GM18873 (cell line): ENCODE results near the gene BIRC7.

Source experiments
- ATAC-seq: cut with Tn5 transposase; IDR thresholded peaks from one replicate; pipeline ENCODE4 v1.9.1; 2021; ENCODE audit warnings: mild to moderate bottlenecking, moderate library complexity, moderate number of reproducible peaks; ENCODE audit not compliant: unreplicated experiment, low FRiP score

The BIRC7 gene

DNA sequence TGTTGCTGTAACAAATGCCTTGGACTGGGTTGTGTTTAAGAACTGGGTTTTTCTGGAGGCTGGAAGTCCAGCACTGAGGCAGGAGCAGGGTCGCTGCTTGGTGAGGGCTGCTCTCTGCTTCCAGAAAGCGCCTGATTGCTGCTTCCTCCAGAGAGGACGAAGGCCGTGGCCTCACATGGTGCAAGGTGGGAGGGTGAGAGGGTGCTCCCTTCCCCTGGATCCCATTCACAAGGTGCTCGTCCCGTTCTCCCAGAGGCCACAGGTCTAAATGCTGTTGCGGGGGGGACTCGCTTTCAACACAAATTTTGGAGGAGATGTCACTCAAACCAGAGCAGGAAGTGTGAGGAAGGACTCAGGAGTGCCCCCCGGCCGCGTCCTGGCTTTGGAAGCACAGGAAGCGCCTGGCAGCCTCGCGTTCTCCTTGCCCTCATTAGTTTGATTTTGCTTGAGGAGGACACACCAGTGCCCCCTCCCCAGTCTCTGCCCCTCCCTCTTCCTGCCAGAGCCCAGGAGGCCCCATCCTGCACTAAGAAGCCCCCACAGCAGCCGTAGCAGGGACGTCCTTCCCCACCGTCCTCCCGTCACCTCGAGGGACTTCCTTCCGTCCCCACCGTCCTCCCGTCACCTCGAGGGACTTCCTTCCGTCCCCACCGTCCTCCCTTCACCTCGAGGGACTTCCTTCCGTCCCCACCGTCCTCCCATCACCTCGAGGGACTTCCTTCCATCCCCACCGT, 26.3 kb downstream of the BIRC7 start:
- no peak for ATAC-seq

DNA sequence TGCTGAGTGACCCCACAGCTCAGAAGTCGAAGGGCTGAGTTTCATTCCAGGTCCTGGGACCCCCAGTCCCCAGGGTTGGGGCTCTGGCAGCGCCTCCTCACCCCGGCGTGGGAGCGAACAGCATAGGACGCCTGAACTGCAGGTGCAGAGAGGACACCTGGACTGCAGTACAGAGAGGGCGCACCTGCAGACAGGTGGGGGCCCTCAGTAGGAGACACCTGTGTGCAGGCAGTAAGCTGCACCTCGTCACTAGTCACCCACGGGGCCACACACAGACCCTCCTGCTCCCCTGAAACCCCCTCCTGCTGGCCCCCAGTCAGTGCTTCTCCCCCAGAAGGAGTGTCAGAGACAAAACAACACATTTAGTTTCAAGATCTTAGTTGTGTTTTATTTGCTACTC, 27.1 kb downstream of the BIRC7 start:
- no peak for ATAC-seq

- ATAC-seq: no peak
Observed at GRCh38 chr20:63264000-63264399, 28.3 kb downstream of the BIRC7 start.

DNA sequence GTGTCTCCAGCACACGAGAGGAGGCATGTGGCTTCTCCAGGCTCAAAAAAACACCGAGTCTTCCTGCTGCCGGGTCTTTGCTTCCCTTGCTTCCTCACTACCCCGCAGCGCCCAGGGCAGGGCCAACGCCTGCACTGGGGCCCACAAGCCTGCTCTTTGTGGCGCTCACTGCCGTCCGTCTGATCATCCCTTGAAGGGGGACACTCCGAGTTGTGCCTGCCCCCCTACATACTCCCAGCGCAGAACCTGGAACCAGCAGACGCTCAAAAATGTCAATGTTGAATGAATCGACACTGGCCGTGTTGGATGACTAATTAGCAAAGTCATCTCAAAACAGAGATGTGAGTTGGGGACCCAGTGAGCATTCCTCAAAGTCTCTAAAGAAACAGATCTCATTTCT, 28.8 kb downstream of the BIRC7 start:
- no peak for ATAC-seq

DNA sequence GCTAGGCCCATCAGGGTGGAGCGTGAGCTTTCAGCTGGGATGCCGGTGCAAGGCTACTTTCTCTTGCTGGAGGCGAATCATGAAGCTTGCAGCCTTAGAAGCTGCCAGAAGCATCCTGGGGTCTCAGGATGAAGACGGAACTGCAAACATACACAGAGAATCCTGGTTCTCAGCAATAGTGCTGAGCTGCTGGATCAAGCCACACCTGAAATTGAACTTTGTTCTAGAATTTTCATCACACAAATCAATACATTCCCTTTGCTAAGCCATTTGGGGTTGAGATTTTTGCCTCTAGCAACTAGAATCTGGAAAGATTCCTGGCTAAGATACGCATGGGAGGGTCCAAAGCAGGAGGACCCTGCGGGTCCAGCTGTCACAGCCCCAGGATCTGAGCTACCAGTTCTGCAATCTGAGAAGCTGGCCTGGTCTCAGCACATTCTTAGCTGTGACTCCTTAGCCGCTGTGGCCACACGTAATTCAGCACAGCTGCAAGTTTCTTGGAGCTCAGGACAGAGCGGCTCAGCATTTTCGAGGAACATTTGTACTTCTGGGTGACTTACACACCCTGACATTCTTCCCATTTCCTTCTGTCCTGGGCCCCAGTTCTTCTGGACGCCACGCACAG, 30.3 kb downstream of the BIRC7 start:
- ATAC-seq: no peak

- no peak for ATAC-seq
Observed at GRCh38 chr20:63267691-63268090, 32.0 kb downstream of the BIRC7 start.

- no peak for ATAC-seq
Observed at GRCh38 chr20:63268256-63268655, 32.6 kb downstream of the BIRC7 start.

DNA sequence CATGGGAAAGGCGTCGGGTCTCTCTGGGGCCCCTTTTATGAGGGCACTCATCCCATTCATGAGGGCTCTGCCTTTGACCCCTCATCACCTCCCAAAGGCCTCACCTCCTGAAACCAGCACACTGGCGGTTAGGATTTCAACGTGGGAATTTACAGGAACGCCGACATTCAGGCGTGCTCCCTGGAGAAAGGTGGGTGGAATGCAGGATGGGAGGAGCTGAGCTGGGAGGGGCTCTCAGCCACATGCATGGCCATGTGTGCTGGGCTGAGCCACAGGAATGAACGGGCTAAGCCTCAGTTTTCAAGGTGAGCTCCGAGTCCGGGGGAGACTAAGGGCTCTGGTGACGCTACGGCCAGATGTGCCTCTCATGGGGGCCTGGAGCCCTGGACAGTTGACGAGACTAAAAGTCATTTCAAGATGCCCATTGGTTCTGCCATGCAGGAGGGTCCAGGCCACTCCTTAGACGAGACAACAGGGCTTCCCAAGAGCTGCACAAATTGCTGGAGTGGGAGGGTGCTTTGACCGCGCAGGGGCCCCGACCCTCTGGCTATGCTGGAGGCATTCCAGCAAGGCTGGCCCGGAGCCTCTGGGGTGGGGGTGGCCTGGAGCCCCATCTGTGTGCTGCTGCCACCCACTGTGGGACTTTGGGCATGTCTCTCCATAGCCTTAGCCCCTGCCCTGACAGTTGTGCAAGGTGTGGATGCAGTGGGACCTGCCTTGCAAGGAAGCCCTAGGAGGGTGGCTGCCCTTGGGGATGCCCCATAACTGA, 33.1 kb downstream of the BIRC7 start:
- no peak for ATAC-seq

- ATAC-seq: no peak
Observed at GRCh38 chr20:63269724-63270123, 34.0 kb downstream of the BIRC7 start.

DNA sequence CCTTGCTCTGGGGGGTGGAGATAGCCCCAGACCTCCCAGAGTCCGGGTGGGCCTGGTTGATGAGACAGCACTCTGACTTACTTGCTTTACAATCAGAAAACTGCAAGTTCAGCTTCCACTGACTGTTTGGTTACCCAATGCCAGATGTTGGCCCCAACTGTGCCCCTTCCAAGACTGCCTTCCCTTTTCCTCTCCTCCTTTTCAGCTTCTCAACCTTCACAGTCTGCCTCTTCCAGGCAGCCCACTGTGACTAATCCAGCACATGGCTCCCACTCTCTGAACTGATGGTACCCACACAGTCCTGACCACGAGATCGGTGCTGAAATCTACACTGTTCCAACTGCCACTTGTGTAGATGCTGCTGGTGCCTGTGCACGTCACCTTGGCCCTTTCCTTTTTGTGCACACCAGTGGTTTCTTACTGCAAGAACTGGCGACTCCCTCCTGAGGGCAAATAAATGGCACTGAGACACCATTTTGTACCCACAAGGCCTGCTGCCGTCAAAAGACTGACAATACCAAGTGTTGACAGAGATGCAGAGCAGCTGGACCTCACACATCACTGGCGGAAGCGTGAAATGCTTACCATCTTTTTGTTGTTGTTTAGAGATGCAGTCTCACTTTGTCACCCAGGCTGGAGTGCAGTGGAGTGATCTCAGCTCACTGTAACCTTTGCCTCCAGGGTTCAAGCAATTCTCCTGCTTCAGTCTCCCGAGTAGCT, 35.1 kb downstream of the BIRC7 start:
- no peak for ATAC-seq

DNA sequence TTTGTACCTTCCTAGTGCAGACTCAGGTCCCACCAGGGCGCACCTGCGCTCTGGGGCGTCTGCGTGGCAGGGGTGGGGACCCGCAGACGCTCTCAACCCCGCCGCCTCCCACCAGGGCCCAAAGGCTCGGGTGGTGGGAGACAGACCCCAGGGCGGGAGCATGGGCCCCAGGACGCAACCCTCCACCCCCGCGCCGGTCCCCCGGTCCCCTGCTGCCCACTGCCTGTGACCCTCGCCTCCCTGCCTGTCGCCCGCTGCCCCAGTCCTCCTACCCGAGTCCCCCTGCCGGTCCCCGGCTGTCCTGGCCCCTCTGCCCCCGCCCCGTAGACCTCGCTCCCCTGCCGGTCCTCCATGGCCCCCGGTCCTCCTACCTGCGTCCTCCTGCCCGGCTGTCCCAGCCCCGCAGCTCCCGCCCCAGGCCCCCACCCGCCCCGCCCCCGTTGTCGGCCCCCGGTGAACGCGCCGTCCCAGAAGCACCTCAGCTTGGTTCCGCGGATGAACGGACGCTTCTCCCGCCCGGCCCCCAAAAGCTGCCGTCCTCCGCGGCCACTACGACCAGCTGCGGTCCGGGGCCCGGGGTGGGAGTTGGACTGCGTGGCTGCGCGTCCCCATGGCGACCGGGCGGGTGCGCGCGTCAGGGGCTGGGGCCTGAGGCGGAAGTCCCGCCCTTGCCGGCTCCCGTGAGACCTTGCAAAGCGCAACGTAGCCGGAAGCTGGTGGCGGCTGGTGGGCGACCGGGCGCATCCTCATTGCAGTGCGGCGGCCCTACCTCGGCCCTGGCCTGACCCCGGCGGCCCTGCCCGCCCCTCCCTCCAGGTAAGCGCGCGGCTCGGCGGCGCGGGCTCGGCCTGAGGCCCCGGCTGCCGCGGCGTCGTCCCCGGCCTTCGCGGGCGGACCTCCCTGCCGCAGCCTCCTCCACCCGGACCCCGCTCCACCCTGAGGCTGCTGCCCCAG, 36.7 kb downstream of the BIRC7 start, which contains the start of gene ARFGAP1:
TSS of gene ARFGAP1 (plus strand) at position 709 of the 954 bp plus-strand sequence. CDS start 2,768 bp downstream, outside the sequence.
- ATAC-seq: peak; percentile 65

DNA sequence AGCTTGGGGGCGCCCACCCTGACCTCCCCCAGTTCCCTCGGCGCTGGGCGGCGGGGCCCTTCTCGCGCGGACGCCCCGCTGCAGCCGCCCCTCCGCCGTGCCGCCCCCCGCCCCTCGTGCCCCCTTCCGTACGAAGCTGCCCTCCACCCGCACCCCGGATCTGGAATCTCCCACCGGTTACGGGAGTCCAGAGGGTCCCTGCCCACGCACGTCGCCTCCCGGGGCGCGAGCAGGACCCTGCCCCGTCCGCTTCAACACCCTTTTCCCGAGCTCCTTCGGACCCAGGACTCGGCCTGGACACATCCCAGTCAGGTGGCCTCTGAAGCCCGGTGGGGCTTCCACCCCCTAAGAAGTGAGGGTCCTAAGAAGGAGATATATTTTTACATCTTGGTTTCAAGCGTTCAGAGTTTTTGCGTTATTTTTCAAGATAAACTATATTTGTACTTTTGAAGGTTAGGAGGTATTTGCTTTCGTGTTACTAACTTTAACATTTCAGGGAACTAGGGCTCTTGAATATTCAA, 37.4 kb downstream of the BIRC7 start:
- ATAC-seq: no peak

DNA sequence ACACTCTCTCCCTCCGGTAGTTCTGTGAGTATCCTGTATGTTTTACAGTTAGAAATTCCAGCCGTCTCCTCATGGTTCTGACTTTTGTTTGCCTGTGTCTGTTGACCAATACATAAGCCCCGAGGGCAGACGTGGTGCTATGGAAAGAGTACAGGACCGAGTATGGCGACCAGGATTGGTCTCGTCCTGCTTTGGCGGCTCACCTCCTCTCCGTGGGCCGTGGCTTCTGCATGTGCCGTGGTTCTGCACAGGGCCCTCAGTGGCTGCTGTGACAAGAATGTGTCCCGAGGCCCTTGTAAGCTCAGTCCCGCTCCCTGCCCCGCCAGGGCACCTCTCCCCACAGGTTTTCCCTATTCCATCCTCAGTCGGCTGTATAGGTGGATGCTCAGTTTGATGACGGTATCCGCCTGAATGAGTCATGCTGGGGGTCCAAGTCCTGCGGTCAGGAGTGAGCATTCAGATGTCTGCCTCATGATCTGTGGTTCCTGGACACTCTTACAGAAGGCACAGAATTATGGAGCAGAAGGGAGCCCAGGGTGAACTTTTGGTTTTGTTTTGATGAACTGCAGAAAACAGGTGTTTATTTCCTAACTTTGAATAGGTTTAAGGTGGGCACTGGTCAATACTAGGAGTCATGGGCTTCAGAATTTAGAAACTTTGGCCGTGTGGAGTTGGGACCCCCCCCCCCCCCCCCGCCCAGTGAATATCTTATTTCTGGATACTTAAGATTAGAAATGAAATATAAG, 38.1 kb downstream of the BIRC7 start:
- ATAC-seq: no peak

DNA sequence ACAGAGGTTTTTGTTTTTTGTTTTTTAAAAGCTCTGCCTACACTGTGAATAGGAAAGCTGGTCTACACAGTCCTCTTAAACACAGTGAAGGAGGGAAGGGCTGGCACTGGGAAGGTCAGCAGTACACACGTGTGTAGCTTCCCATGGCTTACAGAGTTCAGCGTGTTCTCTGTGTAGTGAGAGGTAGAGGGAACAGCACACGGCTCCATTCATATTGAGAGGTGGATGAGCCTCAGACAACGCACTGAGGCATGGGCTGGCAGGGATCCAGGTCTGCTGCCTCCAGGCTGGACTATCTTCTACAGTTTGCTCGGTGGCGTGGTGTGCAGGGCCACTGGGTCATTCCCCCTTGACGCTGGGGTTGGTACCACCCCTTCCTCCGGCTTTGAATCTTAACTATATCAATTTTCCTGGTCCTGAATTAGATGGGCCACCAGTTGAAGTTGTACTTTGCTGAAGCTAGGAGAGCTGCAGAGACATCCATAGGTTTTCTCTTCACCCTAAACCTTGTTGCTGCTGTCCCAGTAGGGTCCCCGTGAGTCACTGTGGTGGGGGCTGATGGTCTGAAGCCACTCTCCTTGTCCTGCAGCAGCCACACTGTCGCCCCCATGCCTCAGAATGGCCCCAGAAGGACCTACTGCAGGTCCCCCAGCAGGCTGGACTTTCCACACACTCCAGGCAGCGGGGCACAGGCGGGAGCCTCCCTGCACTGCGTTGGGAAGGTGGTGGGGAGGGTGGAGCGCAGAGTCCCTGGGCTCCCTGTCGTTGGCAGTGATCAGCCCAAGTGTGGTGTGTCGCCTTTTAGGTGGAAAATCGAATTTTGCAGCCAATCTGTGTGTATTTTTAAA, 38.9 kb downstream of the BIRC7 start:
- no peak for ATAC-seq

DNA sequence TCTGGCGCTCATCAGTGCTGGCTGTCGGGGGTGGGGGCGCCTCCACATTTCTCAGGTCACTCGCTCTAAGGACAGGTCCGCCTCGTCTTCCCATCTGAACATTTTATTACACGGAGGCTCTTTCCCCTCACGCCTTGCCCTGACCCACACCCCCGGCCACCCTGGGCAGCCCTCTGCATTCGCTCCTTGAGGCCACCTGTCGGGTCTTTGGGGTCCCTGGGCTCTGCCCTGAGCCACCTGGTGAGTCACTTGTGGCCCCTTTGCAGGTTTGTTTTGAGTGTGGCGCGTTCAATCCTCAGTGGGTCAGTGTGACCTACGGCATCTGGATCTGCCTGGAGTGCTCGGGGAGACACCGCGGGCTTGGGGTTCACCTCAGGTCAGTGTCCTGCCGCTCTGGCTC, 40.1 kb downstream of the BIRC7 start:
- ATAC-seq: no peak

GRCh38 chr20:63276956-63277355, 41.3 kb downstream of the BIRC7 start:
- ATAC-seq: no peak

DNA sequence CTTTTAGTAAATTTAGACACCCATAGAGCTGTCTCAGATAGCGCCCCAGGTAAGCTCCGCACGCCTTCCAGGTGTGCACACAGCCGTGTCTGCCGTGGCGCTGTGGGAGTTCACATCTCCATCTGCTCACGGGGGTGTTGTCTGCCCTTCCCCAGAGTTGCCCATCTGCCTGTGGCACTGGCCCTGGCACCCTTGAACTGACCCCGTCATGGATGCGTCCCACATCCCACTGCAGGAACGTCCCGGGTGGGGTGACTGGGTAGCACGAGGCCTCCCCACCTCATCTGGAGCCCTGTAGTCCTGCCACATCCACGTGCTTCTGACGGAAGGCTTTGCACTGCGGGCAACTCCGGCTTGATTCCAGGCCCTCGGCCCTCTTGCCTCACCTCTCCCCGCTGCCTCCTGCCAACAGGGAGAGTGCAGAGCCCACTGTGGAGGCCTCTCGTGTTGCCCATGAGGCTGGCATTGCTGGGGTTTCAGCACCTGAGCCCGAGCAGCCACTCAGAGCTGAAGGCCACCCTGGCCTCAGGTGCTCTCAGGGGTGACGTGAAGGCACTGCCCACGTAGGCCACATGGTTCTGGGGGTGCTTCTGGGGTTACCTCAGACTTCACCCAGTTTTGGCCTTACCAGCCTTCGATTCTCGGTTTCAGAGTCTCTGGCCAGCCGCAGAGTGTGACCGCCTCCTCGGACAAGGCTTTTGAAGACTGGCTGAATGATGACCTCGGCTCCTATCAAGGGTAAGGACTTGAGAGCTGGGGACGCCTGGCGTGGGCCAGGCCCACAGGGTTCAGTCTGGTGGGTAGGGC, 42.0 kb downstream of the BIRC7 start:
- ATAC-seq: no peak
